Measurements from ENCODE around the gene APOA1.

APOA1 gene

GRCh38 chr11:116833816-116834534 lies 3.4 kb downstream of the APOA1 start:
- no peak for DNase-seq (ENCODE audit: low spot score)

GRCh38 chr11:116833491-116833815 lies 4.0 kb downstream of the APOA1 start:
- DNase-seq (ENCODE audit: low spot score) = no peak

GRCh38 chr11:116832350-116833290 lies 4.8 kb downstream of the APOA1 start:
- no peak for DNase-seq (ENCODE audit: low spot score)

- DNase-seq (ENCODE audit: low spot score) = no peak
These were observed 5.6 kb downstream of the APOA1 start for GRCh38 chr11:116831790-116832349.

- no peak for DNase-seq (ENCODE audit: low spot score)
These were observed 7.1 kb downstream of the APOA1 start for GRCh38 chr11:116830184-116830912.

GRCh38 chr11:116829525-116830183 lies 7.8 kb downstream of the APOA1 start, which contains the start of gene APOC3:
TSS of gene APOC3 (plus strand) at chr11:116829907. CDS start at chr11:116830583, 676 bp downstream.
- DNase-seq (ENCODE audit: low spot score) = no peak

GRCh38 chr11:116828632-116829524 lies 8.5 kb downstream of the APOA1 start:
- no peak for DNase-seq (ENCODE audit: low spot score)

GRCh38 chr11:116827461-116827860 lies 10.0 kb downstream of the APOA1 start:
- no peak for DNase-seq (ENCODE audit: low spot score)

GRCh38 chr11:116826751-116827431 lies 10.5 kb downstream of the APOA1 start:
- no peak for DNase-seq (ENCODE audit: low spot score)

- no peak for DNase-seq (ENCODE audit: low spot score)
These were observed 11.3 kb downstream of the APOA1 start for GRCh38 chr11:116825854-116826750.

- DNase-seq (ENCODE audit: low spot score) = no peak
These were observed 12.0 kb downstream of the APOA1 start for GRCh38 chr11:116825434-116825833.

GRCh38 chr11:116823031-116823843 lies 14.2 kb downstream of the APOA1 start, which contains the start of gene APOA4:
TSS of gene APOA4 (minus strand) at chr11:116823304. CDS start at chr11:116823191, 113 bp downstream.
- DNase-seq (ENCODE audit: low spot score) = no peak

GRCh38 chr11:116822575-116822974 lies 14.8 kb downstream of the APOA1 start:
- no peak for DNase-seq (ENCODE audit: low spot score)

- no peak for DNase-seq (ENCODE audit: low spot score)
These were observed 16.1 kb downstream of the APOA1 start for GRCh38 chr11:116821050-116821918.

GRCh38 chr11:116819049-116819448 lies 18.4 kb downstream of the APOA1 start:
- no peak for DNase-seq (ENCODE audit: low spot score)

- DNase-seq (ENCODE audit: low spot score) = no peak
These were observed 22.9 kb downstream of the APOA1 start for GRCh38 chr11:116814502-116814901.
